KMS-11 (cell line): ENCODE results near the gene DIP2C.

Source experiments
- H2AFZ ChIP-seq: fragments of 200-600 bp; sonication (generic); 2 replicates; pipeline ENCODE4 v1.6.1; 2016; ENCODE audit warnings: antibody characterized with exemption, mixed run types, low read depth
- H3K27ac ChIP-seq: fragments of 200-600 bp; sonication (generic); 2 replicates; pipeline ENCODE4 v1.6.1; 2016; ENCODE audit warnings: mild to moderate bottlenecking, mixed run types
- H3K27me3 ChIP-seq: fragments of 200-600 bp; sonication (generic); 2 replicates; pipeline ENCODE4 v1.6.1; 2017; ENCODE audit warnings: mild to moderate bottlenecking, low read depth, mixed run types, moderate library complexity; ENCODE audit not compliant: insufficient read depth
- H3K36me3 ChIP-seq: fragments of 200-600 bp; sonication (generic); 2 replicates; pipeline ENCODE4 v1.6.1; 2017; ENCODE audit warnings: mild to moderate bottlenecking, mixed run types; ENCODE audit not compliant: insufficient read depth
- H3K4me1 ChIP-seq: fragments of 200-600 bp; sonication (generic); 2 replicates; pipeline ENCODE4 v1.6.1; 2016; ENCODE audit warnings: mild to moderate bottlenecking, low read depth, mixed run types; ENCODE audit not compliant: poor library complexity, severe bottlenecking
- H3K4me2 ChIP-seq: fragments of 200-600 bp; sonication (generic); 2 replicates; pipeline ENCODE4 v1.7.0; 2016; ENCODE audit warnings: mild to moderate bottlenecking, mixed run types
- H3K4me3 ChIP-seq: fragments of 200-600 bp; sonication (generic); IDR thresholded peaks from 2 replicates; pipeline ENCODE4 v1.6.1; 2017; ENCODE audit warnings: low read depth, low read length, mixed read lengths; ENCODE audit not compliant: insufficient read depth
- H3K79me2 ChIP-seq: fragments of 200-600 bp; sonication (generic); 2 replicates; pipeline ENCODE4 v1.6.1; 2016; ENCODE audit warnings: low read depth, mixed run types; ENCODE audit not compliant: insufficient read depth
- H3K9ac ChIP-seq: fragments of 200-600 bp; sonication (generic); 2 replicates; pipeline ENCODE4 v1.6.1; 2016; ENCODE audit warnings: mild to moderate bottlenecking, mixed run types
- H4K20me1 ChIP-seq: fragments of 200-600 bp; sonication (generic); 2 replicates; pipeline ENCODE4 v1.6.1; 2016; ENCODE audit warnings: mild to moderate bottlenecking, mixed run types; ENCODE audit not compliant: insufficient read depth
- TF ChIP-seq, protein P1 (sequence below): fragments of 200-600 bp; sonication (generic); conservative IDR thresholded peaks from 2 replicates; pipeline ENCODE4 v1.6.1; 2017; ENCODE audit warnings: low read depth, mild to moderate bottlenecking, antibody characterized with exemption, low read length, moderate library complexity, mixed read lengths

Gene DIP2C

GRCh38 chr10:624312-624604 lies 65.2 kb downstream of the DIP2C start:
- Histone ChIP-seq H3K4me1 (peaks cover 13% of the 10 kb centered on the region), H3K79me2 (peaks cover 51% of the 10 kb centered on the region), H2AFZ (no peak overlapping the region), H3K4me2 (no peak overlapping the region), H4K20me1 (no peaks in the 10 kb centered on the region), H3K27ac (no peak overlapping the region), H3K4me3 (no peak overlapping the region), H3K27me3 (no peaks in the 10 kb centered on the region), H3K9ac (no peak overlapping the region), H3K36me3 (no peaks in the 10 kb centered on the region)
- TF ChIP-seq, protein P1, sequence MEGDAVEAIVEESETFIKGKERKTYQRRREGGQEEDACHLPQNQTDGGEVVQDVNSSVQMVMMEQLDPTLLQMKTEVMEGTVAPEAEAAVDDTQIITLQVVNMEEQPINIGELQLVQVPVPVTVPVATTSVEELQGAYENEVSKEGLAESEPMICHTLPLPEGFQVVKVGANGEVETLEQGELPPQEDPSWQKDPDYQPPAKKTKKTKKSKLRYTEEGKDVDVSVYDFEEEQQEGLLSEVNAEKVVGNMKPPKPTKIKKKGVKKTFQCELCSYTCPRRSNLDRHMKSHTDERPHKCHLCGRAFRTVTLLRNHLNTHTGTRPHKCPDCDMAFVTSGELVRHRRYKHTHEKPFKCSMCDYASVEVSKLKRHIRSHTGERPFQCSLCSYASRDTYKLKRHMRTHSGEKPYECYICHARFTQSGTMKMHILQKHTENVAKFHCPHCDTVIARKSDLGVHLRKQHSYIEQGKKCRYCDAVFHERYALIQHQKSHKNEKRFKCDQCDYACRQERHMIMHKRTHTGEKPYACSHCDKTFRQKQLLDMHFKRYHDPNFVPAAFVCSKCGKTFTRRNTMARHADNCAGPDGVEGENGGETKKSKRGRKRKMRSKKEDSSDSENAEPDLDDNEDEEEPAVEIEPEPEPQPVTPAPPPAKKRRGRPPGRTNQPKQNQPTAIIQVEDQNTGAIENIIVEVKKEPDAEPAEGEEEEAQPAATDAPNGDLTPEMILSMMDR: no peak

GRCh38 chr10:623477-624311 lies 65.8 kb downstream of the DIP2C start:
- H2AFZ ChIP-seq: no peak overlapping the region
- no peak overlapping the region for H3K9ac ChIP-seq
- no peak overlapping the region for H3K4me2 ChIP-seq
- H3K79me2 ChIP-seq: peaks cover 55% of the 10 kb centered on the region
- H4K20me1 ChIP-seq: no peaks in the 10 kb centered on the region
- no peak overlapping the region for H3K4me3 ChIP-seq
- no peaks in the 10 kb centered on the region for H3K27me3 ChIP-seq
- H3K27ac ChIP-seq: no peak overlapping the region
- TF ChIP-seq, protein P1: no peak
- H3K4me1 ChIP-seq: peaks cover 13% of the 10 kb centered on the region
- H3K36me3 ChIP-seq: no peaks in the 10 kb centered on the region

- Histone ChIP-seq H3K27ac (no peak overlapping the region), H3K36me3 (no peaks in the 10 kb centered on the region), H3K9ac (no peak overlapping the region), H3K4me1 (peaks cover 13% of the 10 kb centered on the region), H3K4me2 (no peak overlapping the region), H2AFZ (no peak overlapping the region), H3K4me3 (no peak overlapping the region), H4K20me1 (no peaks in the 10 kb centered on the region), H3K79me2 (peaks cover 53% of the 10 kb centered on the region), H3K27me3 (no peaks in the 10 kb centered on the region)
- TF ChIP-seq, protein P1: no peak
Measured at GRCh38 chr10:623014-623413, 66.5 kb downstream of the DIP2C start.

- TF ChIP-seq, protein P1: no peak
- Histone ChIP-seq H3K9ac (no peak overlapping the region), H3K4me2 (no peak overlapping the region), H4K20me1 (no peaks in the 10 kb centered on the region), H3K79me2 (peaks cover 56% of the 10 kb centered on the region), H3K36me3 (no peaks in the 10 kb centered on the region), H3K27me3 (no peaks in the 10 kb centered on the region), H3K4me1 (peaks cover 13% of the 10 kb centered on the region), H2AFZ (no peak overlapping the region), H3K27ac (no peak overlapping the region), H3K4me3 (no peak overlapping the region)
Measured at GRCh38 chr10:621981-622740, 67.3 kb downstream of the DIP2C start.
